GM18505 (cell line): ENCODE data around the gene TPO.

Experiments
- ATAC-seq: cut with Tn5 transposase; IDR thresholded peaks from one replicate; pipeline ENCODE4 v1.9.1; 2021; ENCODE audit not compliant: unreplicated experiment
- POLR2A ChIP-seq: IDR thresholded peaks from 4 replicates; pipeline ENCODE4 v1.6.1; 2011; ENCODE audit warnings: borderline replicate concordance; ENCODE audit not compliant: insufficient read depth, insufficient read length; ENCODE audit errors: extremely low read depth

TPO gene

GRCh38 chr2:1415501-1415900 lies 2.2 kb downstream of the TPO start:
- ATAC-seq: no peak
- no peak for TF ChIP-seq POLR2A

DNA sequence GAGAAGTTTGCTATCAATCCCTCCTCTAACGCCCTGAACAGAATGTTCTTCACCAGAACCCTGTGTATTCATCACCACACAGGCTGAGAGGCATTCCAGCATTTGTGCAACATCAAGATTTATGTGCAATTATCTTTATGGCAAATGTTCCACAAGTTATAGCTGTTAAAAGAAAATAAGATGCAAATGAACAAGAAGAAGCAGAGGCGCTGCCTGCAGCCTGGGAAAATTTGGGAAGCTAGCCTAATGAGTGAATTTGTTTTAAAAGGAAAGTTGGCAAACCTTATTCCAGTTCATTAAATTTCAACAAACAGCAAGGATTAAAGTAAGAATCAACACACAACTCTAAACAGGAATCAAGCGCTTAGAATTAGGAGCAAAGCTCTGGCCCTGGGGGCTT lies 5.3 kb downstream of the TPO start:
- TF ChIP-seq POLR2A: no peak
- no peak for ATAC-seq

GRCh38 chr2:1420746-1421480 lies 7.7 kb downstream of the TPO start:
- ATAC-seq: no peak
- no peak for TF ChIP-seq POLR2A

DNA sequence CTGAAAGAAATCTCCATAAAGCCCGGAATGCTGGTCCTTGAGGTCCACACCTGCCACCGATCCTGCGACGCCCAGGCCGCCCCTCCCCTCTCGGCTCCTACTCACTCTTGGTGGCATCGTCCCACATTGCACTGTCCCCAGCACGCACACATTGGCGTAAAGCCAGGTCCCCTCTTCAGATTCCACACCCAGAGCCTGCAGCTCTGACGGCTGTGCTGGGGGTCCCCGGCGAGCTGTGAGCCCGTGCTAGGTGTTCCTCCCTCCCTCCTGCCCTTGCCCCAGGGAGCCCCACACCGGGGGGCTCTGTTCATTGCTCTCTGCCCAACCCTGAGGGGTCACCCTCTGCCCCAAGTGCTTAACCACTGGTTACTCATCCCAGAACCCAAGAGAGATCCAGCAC lies 8.5 kb downstream of the TPO start:
- ATAC-seq: no peak
- TF ChIP-seq POLR2A: no peak

DNA sequence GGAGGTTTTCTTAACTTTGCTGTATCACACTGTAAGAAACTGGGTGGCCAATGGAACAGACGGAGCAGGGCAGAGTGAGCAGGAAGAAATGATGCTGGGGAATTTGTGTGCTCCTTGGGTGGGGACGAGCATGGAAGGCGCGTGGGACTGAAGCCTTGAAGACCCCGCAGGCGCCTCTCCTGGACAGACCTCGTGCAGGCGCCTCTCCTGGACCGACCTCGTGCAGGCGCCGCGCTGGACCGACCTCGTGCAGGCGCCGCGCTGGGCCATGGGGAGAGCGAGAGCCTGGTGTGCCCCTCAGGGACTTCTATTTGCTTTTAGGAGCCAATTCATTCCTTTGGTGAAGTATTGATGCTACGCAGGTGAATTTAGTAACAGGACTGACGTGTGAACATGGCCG lies 8.9 kb downstream of the TPO start:
- ATAC-seq: no peak
- no peak for TF ChIP-seq POLR2A

DNA sequence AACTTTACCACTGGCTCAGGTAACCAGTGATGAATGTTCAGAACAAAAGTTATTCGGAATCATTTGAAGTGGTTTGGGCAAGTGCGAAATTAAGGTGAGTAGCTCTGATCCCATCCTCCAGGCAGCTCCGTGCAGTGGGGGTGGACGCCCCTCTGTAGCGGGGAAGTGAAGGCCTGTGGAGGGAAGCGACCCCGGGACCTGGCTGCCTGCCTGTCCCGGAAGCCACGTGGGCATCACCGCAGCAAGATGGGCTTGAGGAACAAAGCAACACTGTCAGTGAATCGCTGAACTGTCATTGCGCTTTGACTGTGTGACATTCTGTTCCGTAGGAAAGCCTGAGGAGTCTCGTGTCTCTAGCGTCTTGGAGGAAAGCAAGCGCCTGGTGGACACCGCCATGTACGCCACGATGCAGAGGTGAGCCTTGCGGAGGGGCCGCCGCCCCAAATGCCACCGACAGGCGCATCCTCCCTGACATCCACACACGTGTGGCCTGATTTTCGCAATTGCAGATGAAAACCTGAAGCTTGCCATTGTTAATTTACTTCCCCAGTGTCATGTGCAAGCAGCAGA lies 9.5 kb downstream of the TPO start:
- no peak for TF ChIP-seq POLR2A
- ATAC-seq: no peak

DNA sequence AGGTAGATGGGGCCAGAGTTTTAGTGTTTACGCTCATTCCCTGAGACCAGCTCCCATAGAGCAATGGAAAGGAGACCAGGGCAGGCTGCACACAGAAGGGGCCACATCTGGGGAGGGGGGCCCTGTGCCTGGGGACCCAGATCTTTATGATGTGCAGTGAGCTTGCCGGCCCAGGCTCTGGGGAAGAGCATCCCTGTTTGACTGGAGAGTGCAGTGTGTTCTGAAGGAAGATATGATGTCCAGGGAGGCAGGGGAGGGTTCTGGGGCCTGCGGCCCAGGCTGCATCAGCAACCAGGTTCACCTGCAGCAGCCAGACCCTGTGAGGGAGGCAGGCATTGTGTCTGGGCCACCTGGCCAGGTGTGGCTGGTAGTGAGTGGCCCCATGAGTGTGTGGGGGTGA lies 13.8 kb downstream of the TPO start:
- no peak for ATAC-seq
- no peak for TF ChIP-seq POLR2A

DNA sequence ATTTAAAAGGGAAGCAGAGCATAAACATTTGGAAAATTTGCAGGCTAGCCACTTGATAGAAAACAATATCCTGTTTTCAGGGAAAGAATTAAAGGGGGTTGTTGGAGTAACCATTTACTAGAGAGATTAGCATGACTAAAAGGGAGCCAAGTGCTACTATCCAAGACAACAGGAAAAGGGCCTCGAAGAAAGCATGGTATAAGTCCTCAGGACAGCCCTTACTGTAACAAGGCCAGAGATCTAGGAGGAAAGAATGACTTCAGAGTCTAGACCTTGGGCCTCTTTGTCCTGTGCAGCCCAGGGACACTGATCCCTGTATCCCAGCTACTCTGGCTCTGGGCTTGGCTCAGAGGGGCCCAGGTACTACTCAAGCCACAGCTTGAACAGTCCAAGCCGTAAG lies 16.6 kb downstream of the TPO start:
- TF ChIP-seq POLR2A: no peak
- ATAC-seq: no peak

DNA sequence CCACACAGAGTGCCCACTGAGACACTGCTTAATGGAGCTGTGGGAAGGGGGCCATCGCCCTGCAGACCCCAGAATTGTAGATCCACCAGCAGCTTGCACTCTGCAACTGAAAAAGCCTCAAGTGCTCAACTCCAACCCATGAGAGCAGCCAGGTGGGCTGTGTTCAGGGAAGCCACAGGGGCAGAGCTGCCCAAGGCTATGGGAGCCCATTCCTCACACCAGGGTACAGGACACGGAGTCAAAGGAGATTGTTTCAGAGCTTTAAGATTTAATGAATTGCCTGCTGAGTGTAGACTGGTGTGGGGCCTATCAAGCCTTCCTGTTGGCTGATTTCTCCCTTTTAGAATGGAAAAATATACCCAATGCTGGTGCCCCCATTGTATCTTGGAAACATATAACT lies 17.2 kb downstream of the TPO start:
- ATAC-seq: no peak
- no peak for TF ChIP-seq POLR2A

- no peak for ATAC-seq
- TF ChIP-seq POLR2A: no peak
Observed at GRCh38 chr2:1431886-1432400, 18.7 kb downstream of the TPO start.

DNA sequence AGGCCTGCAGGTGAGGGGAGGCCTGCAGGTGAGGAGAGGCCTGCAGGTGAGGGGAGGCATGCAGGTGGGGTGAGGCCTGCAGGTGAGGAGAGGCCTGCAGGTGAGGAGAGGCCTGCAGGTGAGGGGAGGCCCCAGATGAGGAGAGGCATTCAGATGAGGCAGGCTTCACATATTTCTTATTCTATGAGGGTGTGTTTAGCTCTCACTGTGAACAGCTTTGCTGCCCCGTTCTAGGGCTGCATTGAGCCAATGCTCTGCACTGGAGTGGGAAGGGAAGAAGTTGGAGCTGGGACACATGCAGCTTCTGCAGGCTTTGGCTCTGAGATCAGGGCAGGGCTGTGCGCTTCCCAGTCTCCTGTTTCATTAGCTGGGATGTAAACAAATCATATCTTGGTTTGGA lies 19.5 kb downstream of the TPO start:
- ATAC-seq: no peak
- no peak for TF ChIP-seq POLR2A

GRCh38 chr2:1436369-1436768 lies 23.1 kb downstream of the TPO start:
- ATAC-seq: no peak
- TF ChIP-seq POLR2A: no peak

DNA sequence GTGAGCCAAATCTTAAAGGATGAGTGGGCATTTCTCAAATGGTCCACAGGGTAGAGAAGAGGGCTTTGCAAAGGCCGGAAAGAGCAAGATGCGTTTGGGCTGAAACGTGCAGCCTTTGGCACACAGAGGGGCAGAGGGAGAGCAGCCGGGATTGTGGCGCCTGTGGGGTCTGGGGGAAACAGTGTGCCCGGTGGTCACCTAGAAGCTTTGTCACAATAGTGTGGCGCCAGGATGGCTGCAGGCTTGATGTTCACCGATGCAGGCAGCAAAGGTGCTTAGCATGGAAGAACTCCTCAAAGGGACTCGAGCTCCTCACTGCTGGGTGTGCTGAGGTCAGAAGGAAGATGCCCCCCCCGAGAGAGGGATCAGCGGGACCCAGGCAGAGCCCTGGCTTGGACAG lies 23.8 kb downstream of the TPO start:
- no peak for ATAC-seq
- no peak for TF ChIP-seq POLR2A

GRCh38 chr2:1437537-1437936 lies 24.3 kb downstream of the TPO start:
- no peak for ATAC-seq
- TF ChIP-seq POLR2A: no peak
